ENCODE measurements around the gene PNLIPRP3.
"Not testable (repeated sequence)": the region's sequence is repeated elsewhere in the genome, so short reads cannot be mapped to it uniquely, and the experiment has no call there.

Gene PNLIPRP3

DNA sequence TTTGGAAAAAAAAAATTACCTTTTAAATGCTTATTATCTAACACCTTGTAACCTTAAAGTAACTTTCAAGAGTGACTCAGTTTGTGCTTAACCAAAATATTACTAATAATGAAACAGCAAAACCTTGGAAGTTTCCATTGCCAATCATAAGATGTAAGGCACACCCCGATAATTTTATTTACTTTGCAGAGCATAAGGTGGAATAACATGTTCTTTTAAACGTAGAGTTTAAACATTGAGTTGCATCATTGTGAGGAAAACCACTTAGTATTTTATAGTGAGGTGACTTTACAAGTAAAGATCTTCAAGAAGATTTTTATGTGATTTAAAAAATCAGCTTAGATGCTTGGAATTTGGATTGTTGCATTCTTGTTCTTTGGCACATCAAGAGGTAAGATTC is at the start of gene PNLIPRP3:
Gene PNLIPRP3, plus strand, starts transcription at position 177 of the 400 bp plus-strand sequence. Its CDS starts 166 bp downstream, at position 343.
- no peak for DNase-seq

DNA sequence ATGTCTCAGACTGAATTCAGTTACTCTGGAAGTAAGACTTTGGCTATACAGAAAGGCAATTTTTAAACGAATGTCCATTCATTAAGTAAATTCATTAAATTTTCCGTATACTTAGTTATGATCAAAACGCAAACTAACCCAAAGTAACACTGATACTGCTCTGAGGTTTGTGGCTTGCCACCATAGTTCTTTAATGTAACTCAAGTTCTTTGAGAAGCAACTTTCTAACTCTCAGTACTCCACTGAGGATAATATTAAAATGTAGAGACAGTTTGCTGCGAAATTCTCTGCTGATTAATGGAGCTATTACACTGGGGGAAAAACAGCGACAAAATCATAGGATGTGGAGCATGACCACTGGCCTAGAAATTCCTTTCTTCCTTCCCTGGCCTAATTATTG is 45.4 kb upstream of the PNLIPRP3 start:
- no peak for DNase-seq

DNA sequence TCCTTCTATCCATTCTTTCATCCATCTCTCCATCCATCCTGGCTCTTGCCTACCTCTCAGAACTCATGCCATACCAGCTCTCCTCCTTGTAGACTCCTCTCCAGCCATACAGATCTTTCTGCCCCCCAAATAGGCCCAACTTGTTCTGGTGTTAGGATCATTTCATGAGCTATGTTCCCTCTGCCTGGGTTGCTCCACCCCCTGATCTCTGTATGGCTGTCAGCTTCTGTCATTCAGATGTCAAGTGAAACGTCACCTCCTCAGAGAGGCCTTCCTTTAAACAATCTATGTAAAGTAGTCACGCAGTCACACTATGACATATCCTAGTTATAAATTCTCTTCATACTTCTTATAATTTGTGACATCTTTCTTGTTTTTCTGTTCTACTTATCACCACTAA is 42.3 kb upstream of the PNLIPRP3 start:
- no peak for DNase-seq

DNA sequence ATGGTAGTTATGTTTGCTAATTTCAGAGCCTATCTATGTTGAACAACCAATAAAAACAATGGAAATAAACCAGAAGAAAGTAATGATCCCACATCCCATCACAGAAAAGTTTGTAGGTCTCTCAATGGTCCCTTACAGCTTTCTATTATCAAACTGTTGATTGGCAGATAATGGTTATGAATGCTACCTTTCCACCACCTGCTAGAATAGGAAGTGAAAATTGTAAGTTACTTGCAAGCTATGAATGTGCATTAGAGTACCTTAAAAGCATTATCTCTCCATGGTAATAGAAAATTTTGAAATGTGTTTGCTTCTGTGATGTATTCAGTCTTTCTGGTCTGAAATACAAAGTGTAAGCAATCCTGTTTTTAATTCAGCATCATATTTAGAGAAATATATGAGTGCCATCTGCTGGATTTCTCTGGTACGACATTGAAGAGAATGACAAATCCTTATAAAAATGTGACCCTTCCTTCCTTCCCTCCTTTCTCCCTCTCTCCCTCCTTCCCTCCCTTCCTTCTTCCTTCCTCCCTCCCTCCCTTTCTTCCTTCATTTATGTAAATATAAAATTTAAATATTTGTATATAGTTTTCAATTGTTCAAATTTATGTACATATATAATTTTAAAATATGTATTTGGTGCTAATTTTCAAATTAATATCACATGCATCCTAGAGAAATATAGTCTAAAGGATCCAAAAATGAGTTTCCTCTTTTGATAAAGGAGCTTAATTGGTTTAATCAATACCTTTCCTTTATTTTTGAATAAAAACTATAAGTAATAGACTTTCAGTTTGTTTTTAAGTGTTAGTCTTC is 41.4 kb upstream of the PNLIPRP3 start:
- DNase-seq: no peak

DNA sequence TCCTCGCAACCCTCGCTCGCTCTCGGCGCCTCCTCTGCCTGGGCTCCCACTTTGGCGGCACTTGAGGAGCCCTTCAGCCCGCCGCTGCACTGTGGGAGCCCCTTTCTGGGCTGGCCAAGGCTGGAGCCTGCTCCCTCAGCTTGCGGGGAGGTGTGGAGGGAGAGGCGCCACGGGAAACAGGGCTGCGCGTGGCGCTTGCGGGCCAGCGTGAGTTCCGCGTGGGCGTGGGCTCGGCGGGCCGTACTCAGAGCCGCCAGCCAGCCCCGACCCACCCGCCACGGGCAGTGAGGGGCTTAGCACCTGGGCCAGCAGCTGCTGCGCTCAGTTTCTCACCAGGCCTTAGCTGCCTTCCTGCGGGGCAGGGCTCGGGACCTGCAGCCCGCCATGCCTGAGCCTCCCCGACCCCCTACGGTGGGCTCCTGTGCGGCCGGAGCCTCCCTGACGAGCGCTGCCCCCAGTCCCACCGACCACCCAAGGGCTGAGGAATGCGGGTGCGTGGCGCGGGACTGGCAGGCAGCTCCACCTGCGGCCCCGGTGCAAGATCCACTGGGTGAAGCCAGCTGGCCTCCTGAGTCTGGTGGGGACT is 34.3 kb upstream of the PNLIPRP3 start:
- not testable (repeated sequence) for DNase-seq

DNA sequence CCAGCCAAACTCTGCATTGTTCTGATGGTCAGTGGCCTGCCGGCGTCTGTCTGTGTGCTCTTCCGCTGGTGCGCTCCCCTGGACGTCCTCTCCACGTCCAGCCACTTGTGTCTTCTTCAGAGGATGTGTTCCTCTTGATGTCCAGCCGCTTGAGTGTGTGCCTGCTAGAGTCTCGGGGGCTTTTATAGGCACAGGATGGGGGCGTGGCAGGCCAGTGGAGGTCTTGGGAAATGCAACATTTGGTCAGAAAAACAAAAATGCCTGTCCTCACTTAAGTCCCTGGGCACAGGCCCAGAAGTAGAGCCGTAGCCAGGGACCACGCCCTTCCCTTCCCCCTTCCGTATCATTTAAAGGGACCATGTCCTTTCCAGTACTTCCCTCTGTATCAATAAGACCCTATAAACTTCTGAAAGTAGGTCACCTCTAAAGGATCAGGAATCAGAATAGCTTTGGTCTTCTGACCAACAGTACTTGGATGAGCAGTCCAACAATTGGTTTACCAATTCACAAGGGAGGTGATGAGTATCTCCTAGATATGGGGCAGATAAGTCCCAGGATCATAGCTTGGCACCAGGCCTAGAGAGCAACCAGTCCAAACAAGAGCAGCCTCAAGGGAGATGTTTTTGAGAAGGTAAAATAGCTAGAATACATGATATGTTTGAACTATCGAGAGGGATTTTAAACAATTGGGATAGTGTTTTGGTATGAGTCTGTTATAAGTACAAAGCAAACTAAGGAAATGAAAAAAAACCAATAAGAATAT is 32.2 kb upstream of the PNLIPRP3 start:
- DNase-seq: no peak

DNA sequence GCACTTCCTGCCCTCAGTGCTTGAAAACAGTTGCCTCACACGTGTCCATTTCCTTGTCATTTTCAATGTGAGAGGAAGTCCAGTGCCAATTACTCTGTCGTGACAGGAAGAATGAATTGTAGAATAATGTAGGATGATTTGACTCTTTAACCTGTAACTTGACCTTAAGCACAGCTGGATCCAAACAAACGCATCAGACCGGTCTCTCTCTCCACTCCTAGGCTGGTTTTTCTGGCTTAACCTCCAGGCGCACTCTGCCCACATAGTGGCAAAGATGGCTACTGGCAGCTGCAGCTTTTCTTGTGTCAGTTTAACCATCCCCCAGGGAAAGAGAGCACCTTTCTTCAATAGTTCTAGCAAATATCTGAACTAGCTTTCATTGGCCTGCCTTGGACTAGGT is 29.4 kb upstream of the PNLIPRP3 start:
- no peak for DNase-seq

DNA sequence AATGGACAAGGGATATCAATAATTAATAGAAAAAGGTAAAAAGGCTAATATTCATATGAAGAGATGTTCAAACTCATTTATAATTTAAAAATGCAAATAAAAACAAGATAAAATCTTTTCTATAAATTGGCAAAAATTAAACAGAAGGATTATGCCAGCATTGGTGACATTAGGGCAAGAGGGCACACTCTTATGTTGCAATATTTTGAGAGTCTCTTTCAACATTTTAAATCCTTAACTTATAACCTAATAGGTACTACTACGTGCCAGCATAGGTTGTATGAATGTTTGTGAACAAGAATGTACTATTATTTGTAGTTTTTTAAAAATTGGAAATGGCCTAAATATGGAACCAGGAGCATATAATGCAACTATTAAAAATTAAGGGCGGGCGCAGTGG is 24.8 kb upstream of the PNLIPRP3 start:
- DNase-seq: no peak

DNA sequence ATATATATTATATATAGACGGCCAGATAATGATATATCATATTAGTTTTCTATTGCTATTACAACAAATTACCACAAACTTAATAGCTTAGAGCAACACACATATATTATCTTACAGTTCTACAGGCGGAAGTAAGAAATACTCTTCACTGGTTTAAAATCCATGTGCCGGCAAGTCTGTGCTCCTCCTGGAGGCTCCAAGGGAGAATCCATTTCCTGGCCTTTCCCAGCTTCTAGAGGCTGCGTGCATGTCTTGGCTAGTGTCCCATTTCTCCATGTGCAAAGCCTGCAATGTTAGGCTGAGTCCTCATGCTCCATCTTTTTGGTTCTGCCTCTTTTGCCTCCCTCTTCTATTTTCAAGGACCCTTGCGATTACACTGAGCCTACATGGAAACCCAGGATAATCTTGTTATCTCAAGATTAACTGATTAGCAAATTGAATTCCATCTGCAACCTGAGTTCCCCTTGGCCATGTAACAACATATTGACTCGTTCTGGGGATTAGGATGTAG is 23.9 kb upstream of the PNLIPRP3 start:
- DNase-seq: no peak

DNA sequence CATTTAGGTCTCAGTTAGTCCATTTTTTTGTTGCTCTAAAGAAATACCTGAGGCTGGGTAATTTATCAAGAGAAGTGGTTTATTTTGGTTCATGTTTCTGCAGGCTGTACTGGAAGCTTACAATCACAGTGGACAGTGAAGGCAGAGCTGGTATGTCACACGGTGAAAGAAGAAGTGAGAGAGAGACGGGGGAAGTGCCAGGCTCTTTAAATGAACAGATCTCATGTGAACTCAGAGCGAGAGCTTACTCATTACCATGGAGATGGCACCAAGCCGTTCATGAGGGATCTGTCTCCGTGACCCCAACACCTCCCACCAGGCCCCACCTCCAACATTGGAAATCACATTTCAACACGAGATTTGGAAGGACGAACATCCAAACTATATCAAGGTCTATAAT is 18.9 kb upstream of the PNLIPRP3 start:
- no peak for DNase-seq

DNA sequence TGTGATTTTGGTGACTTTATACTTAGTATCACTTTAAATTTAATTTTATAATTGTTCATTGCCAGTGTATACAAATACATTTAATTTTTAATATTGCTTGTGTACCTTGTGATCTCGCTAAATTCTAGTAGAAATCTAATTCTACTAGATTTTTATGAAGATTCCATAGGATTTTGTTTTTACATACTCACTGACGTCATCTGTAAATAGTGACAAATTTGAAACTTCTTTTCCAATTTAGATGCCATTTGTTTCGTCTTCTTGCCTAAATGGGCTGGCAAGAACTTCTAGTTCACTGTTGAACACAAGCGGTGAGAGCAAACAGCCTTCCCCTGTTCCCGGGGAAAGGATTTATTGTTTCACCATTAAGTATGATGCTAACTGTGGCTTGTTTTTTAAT is 17.3 kb upstream of the PNLIPRP3 start:
- no peak for DNase-seq

DNA sequence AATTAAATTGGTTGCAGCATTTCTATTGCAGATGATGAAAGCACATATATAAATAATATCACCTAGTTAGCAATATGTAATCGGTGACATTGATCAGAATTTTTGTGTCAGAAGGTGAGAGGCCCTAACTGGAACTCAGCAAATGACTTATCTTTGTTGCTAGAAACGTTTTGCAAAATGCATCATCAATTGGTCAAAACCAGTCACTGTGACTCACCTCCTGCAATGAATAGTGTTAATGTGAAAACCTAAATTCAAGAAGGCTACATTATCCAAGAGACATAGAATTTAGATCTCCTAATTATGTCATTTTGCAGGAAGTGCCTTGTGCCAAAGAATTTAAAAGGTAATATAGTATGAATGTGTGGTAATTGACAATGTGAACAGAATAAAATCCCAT is 9.8 kb upstream of the PNLIPRP3 start:
- no peak for DNase-seq

DNA sequence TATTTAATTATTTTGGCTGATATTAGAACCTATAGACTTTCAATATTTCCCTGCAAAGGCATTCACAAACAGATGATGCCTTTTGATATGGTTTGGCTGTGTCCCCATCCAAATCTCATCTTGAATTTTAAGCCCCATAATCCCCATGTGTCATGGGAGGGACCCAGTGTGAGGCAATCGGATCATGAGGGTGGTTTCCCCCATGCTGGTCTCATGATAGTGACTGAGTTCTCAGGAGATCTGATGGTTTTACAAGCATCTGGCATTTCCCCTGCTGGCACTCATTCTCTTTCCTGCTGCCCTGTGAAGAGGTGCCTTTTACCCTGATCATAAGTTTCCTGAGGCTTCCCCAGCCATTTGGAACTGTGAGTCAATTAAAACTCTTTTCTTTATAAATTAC is 9.3 kb upstream of the PNLIPRP3 start:
- DNase-seq: no peak

DNA sequence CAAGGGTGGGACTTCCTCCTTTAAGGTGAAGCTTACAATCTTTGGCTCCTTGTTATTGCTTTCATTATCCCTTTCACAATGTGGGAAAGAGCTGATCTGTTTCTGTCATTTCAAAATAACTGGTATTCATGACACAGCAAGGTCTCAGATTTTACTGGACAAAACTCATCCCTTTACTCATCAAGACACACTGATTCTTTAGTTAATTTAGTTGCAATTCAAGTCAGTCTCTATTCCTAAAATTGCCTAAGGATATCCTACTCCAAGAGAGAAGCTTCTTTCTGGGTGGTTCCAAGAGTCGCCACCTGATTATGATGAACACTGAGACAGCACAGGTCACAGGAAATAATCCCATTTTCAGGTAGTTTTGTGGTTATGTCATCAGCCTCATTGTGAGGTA is 5.8 kb upstream of the PNLIPRP3 start:
- DNase-seq: no peak

DNA sequence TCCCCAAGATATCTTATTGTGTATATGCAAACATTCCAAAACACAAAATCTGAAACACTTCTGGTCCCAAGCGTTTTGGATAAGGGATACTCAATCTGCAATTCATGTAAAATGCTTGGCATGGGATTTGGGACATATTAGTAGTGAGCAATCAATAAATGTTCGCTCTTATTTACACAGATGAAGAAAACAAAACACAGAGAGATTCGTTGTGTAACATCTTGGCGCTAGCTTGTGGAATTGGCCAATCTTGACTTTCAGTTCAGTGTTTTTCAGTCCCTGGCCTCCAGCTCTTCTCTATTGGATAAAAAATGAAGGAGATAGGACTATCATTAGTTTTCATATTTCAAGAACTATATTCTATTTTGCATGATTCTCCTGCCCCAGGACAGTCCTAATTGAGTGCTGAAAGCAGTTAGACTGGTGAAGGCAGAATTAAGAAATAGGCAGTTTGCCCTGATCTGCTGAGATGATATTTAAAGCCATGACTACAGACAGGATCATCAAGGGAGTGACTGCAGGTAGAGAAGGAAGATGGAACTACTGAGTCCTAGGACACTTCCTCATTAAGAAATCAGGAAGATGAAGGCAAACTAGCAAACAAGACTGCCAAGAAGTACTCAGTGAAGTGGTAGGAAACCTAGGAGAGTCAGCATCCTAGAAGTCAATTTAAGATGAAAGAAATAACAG is 1.8 kb downstream of the PNLIPRP3 start:
- no peak for DNase-seq

DNA sequence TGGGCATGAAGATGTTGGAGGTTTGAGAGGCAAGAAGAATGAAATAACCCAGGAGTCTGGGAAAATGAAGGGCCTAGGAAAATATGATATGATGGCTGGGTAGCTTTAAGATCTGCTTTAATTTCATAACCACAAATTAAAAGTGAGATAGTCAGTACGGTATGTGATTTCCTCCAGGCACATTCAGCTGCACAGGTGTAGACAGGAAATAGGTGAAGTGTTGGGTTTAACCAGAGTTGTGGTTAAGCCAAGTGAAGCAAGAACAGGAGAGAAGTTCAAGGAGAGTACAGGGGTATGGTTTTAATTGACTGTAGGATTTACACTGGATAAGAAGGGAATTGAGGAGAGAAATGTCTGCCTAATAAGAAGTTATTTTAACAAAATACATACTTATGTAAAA is 2.6 kb downstream of the PNLIPRP3 start:
- DNase-seq: no peak

DNA sequence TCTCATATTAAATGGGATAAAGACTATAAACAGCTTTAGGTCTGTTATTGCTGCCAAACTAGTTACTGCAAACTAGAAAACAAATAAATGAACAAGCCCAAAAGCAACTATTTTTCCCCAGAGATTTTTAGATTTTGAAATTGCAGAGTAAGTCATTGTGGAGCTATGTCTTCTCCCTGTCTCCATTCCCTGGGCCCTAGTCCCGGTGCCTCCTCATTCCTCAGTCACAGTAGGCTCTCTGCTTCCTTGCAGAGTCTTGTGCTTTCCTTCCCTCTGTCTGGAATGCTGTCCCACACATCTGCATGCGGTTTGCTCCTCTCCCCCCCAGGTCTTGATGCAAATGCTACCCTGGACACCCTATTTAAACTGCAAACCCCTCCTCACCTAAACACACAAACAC is 4.0 kb downstream of the PNLIPRP3 start:
- DNase-seq: no peak

DNA sequence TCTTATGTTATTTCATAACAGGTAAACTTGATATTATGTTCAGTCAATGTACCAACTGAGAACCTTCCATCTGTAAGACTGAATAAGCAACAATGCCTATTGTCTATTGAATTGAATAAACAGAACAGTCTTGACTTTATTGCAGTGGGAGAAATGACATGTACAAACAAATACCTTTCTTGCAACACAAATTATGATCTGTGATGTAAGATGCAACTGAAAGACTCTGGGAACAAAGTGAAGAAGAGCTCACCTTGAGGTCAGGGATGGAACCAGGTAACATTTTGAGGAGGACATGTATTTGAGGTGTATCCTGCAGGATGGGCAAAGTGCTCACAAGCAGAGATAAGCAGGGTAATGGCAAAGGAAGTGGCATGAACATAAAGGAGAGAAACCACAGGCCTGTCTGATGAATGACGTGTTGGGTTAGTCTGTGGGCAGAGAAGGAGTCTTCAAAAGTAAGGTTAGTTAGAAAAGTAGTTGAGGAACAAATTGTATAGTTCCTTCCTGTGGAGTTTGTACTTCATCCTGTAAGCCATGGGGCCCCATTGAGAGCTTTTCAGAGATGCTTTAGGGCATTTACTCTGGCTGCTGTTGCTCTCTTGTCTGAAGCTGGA is 9.5 kb downstream of the PNLIPRP3 start:
- no peak for DNase-seq

DNA sequence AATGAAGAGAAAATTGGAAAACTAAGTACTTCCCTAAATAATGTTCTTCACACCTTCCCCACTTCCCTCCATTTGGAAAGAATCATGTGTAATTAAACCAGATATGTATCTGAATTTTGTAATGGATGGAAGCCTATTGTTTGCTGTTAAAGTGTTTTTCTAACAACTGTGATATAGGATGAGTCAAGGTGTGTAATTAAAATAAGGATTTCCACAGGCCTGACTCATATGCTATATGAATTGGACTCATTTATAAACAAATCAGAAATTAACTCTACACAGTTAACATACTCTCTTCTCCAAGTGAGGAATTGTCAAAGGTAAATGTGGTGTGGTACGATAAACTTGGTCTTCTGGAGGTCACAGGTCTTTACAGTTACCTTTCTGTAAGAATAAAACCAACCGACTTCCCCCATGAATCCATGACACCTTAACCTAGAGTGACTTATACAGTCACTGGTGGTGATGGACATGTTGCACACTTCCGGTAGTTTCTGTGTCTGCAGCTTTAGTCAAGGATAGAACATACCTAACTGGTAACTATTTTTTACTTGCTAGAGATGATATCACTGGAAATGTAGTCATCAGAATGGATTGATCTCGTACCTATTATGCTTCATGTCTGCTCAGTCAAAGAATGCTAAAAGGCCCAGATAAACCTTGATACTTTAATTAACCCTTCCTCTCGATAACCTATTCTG is 12.8 kb downstream of the PNLIPRP3 start:
- no peak for DNase-seq

DNA sequence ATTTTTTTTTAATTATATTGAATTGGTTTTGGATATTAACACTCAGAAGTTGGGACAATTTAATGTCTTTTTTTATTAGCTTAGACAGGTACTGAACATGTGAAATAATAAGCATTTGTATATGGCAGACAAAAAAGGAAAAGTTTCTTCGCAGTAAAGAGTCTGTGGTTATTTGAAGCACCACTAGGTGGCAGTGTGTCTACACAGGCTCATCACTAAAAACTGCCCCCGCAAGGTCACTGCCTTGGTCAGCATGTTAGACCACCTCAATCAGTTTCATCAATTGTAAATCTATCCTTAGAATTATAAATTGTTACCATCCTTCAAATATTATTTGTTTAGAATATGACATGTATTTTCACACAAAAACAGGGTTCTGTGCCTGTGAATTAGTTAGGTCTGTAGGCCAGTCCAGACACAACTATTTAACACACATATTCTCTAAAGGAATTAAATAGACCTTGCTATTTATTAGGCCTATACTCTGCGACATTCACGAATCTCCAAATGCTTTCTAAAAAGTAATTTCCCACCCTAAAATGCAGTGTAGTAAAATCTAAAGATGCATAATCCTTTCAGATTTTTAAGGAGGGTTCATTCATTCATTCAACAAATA is 17.0 kb downstream of the PNLIPRP3 start:
- DNase-seq: no peak

DNA sequence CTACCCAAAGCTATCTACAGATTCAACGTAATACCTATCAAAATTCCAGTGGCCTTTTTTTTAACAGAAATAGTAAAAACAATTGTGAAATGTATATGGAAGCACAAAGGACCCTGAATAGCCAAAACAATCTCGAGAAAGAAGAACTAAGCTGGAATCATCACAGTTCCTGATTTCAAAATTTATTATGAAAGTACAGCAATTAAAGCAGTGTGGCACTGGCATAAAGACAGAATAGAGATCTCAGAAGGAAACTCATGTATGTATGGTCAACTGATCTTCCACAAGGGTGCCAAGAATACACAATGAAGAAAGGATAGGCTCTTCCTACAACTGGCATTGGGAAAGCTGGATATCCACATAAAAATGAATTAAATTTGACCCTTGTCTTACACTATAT is 23.2 kb downstream of the PNLIPRP3 start:
- DNase-seq: no peak
